HepG2 (cell line): ENCODE data around the gene NYAP1. TPM values are rescaled to one million over a fixed set of nuclear protein-coding genes. Genes with fewer than 3 reads are reported as not detected.

Source experiments
- AGO2 ChIP-seq: fragments of 200-400 bp; formaldehyde crosslinking; optimal IDR thresholded peaks from 2 replicates; pipeline ENCODE3; 2017; ENCODE audit warnings: mild to moderate bottlenecking, low read depth, low read length, moderate library complexity
- NAIF1 ChIP-seq: sonication (generic); formaldehyde crosslinking; IDR thresholded peaks from 2 replicates; pipeline ENCODE4 v1.5.0; 2020; ENCODE audit warnings: mild to moderate bottlenecking, missing genetic modification reagents, borderline replicate concordance
- RBFOX2 ChIP-seq: fragments of 200-400 bp; formaldehyde crosslinking; IDR thresholded peaks from 2 replicates; pipeline ENCODE4 v1.6.1; 2017; ENCODE audit warnings: low read depth, mild to moderate bottlenecking, low read length
- RFX1 ChIP-seq: fragments of 450-650 bp; IDR thresholded peaks from 2 replicates; pipeline ENCODE4 v1.6.1; 2017
- SRSF4 ChIP-seq: fragments of 200-400 bp; formaldehyde crosslinking; IDR thresholded peaks from one replicate; pipeline ENCODE4 v1.6.1; 2018; ENCODE audit warnings: mild to moderate bottlenecking, low read depth, low read length, moderate library complexity; ENCODE audit not compliant: poor library complexity, severe bottlenecking
- THAP11 ChIP-seq: IDR thresholded peaks from 2 replicates; pipeline ENCODE4 v1.6.1; 2016; ENCODE audit warnings: missing biosample characterization, missing genetic modification reagents
- ZNF10 ChIP-seq: sonication (generic); formaldehyde crosslinking; IDR thresholded peaks from 2 replicates; pipeline ENCODE4 v1.4.0; 2020; ENCODE audit warnings: mild to moderate bottlenecking, low read depth, missing genetic modification reagents, borderline replicate concordance
- ZNF263 ChIP-seq: sonication (generic); formaldehyde crosslinking; IDR thresholded peaks from 2 replicates; pipeline ENCODE4 v1.4.0; 2020; ENCODE audit warnings: missing genetic modification reagents
- polyA plus RNA-seq, 8 experiments: library from polyadenylated mRNA; depleted of rRNA in 3 of 8; stranded (reverse) in 7 of 8; unstranded in 1 of 8; fragments of >200 nt; fragmentation: Illumina TruSeq in 4 of 8; extraction: Trizol in 4 of 8; gene quantifications; 2 replicates each; pipeline versions ENCODE4 v1.2.1 to v1.2.3, GENCODE V29; 2011 to 2016; ENCODE audit warnings: low read depth in 4 of 8, missing spikeins in 1 of 8, mixed read lengths in 1 of 8; ENCODE audit not compliant: insufficient read depth in 1 of 8
- total RNA-seq, 5 experiments: library from RNA; depleted of rRNA; stranded (reverse); fragments of >200 nt; fragmentation: Illumina TruSeq; extraction: Trizol; gene quantifications; 2 replicates each; pipeline ENCODE4 v1.2.3, GENCODE V29; 2016; ENCODE audit warnings: low read depth in 1 of 5
- TF ChIP-seq, protein P1 (sequence below): sonication (generic); formaldehyde crosslinking; IDR thresholded peaks from 2 replicates; pipeline ENCODE4 v1.5.0; 2020; ENCODE audit warnings: mild to moderate bottlenecking, missing genetic modification reagents, moderate library complexity
- TF ChIP-seq, protein P2 (sequence below): sonication (generic); formaldehyde crosslinking; IDR thresholded peaks from 2 replicates; pipeline ENCODE4 v1.8.0; 2022; ENCODE audit warnings: missing genetic modification reagents, mild to moderate bottlenecking, inconsistent platforms, borderline replicate concordance
- TF ChIP-seq, protein P3 (sequence below): sonication (generic); formaldehyde crosslinking; IDR thresholded peaks from 2 replicates; pipeline ENCODE4 v1.9.0; 2021; ENCODE audit warnings: missing genetic modification reagents, borderline replicate concordance

NYAP1 gene
- total and polyA plus RNA-seq, 2 of the 13 experiments (the other 11 are each of a cell fraction or from before 2014, with no cell fraction given) = 0.15 to 0.46 TPM

DNA sequence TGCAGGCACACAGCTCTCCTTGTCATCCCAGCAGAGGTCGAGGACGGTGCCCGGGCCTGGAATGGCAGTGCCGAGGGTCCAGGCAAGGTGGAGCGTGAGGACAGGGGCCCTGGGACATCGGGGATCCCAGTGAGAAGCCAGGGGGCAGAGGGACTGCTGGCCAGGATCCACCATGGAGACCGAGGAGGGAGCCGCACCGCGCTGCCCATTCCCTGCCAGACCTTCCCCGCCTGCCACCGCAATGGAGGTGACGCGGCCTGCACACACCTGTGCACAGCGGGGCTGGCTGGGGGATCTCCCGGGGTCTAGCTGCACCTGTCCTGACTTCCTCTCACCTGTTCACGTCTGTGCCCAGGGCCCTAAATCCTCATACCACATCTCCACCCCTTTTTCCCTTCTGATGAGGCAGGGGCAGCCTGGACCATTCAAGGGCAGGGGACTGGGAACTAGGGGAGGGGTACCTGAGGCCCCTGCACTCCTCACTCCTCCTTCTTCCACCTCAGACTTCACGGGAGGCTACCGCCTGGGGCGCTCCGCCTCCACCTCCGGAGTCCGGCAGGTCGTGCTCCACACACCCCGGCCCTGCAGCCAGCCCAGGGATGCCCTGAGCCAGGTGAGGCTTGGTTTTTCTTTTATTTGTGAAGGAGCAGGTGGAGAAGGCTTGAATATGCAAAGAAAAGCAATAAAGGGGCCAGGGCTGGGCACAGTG is 6.9 kb downstream of the NYAP1 start (continued):
- TF ChIP-seq, protein P1, sequence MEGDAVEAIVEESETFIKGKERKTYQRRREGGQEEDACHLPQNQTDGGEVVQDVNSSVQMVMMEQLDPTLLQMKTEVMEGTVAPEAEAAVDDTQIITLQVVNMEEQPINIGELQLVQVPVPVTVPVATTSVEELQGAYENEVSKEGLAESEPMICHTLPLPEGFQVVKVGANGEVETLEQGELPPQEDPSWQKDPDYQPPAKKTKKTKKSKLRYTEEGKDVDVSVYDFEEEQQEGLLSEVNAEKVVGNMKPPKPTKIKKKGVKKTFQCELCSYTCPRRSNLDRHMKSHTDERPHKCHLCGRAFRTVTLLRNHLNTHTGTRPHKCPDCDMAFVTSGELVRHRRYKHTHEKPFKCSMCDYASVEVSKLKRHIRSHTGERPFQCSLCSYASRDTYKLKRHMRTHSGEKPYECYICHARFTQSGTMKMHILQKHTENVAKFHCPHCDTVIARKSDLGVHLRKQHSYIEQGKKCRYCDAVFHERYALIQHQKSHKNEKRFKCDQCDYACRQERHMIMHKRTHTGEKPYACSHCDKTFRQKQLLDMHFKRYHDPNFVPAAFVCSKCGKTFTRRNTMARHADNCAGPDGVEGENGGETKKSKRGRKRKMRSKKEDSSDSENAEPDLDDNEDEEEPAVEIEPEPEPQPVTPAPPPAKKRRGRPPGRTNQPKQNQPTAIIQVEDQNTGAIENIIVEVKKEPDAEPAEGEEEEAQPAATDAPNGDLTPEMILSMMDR (CRISPR knock-in tag) = peak; percentile 45
- TF ChIP-seq RBFOX2 = 0 out of 2 replicates have a peak, but pooled peaks have one; percentile 24
- TF ChIP-seq RFX1 = no peak
- TF ChIP-seq, protein P2, sequence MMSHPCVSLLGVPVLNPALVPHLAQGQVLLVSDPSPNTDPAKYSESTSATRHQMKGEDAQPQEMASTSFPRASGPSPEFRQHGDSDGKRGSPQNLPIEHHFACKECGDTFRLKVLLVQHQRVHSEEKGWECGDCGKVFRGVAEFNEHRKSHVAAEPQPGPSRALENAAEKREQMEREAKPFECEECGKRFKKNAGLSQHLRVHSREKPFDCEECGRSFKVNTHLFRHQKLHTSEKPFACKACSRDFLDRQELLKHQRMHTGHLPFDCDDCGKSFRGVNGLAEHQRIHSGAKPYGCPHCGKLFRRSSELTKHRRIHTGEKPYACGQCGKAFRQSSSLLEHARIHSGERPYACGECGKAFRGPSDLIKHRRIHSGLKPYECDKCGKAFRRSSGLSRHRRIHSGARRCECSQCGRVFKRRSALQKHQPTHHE (CRISPR knock-in tag) = no peak
- TF ChIP-seq SRSF4 = no peak
- TF ChIP-seq, protein P3, sequence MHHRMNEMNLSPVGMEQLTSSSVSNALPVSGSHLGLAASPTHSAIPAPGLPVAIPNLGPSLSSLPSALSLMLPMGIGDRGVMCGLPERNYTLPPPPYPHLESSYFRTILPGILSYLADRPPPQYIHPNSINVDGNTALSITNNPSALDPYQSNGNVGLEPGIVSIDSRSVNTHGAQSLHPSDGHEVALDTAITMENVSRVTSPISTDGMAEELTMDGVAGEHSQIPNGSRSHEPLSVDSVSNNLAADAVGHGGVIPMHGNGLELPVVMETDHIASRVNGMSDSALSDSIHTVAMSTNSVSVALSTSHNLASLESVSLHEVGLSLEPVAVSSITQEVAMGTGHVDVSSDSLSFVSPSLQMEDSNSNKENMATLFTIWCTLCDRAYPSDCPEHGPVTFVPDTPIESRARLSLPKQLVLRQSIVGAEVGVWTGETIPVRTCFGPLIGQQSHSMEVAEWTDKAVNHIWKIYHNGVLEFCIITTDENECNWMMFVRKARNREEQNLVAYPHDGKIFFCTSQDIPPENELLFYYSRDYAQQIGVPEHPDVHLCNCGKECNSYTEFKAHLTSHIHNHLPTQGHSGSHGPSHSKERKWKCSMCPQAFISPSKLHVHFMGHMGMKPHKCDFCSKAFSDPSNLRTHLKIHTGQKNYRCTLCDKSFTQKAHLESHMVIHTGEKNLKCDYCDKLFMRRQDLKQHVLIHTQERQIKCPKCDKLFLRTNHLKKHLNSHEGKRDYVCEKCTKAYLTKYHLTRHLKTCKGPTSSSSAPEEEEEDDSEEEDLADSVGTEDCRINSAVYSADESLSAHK (CRISPR knock-in tag) = no peak
- no peak for TF ChIP-seq NAIF1 (CRISPR knock-in tag)
- peak; percentile 47 for TF ChIP-seq AGO2
- TF ChIP-seq THAP11 (CRISPR knock-in tag) = no peak
- TF ChIP-seq ZNF263 = peak; percentile 50; the same call in 1 of the 2 replicates
- no peak for TF ChIP-seq ZNF10
